A549 (cell line): ENCODE results near the gene CANT1. TPM values are rescaled to one million over a fixed set of nuclear protein-coding genes. Genes with fewer than 3 reads are reported as not detected.

Source experiments
- ATAC-seq, 2 experiments: fragments of 200-7000 bp in 1 of 2; fragments of >200 bp in 1 of 2; cut with Nextera tagmentation in 1 of 2; cut with Tn5 transposase in 1 of 2; 3 replicates each; pipeline versions ENCODE4 v1.8.0 to v1.9.1; 2018 to 2020; ENCODE audit warnings: mild to moderate bottlenecking in 1 of 2, moderate library complexity in 1 of 2
- CTCF ChIA-PET: fragments of 300-600 bp; sonication (Branson Sonifier 250); formaldehyde crosslinking; extraction: SDS; loops from one replicate; lab custom pipeline; 2021; ENCODE audit warnings: antibody characterized with exemption, inconsistent platforms; lab: Yijun Ruan, JAX
- POLR2A ChIA-PET: fragments of 350-600 bp; formaldehyde crosslinking; extraction: SDS; loops from one replicate; lab custom pipeline; 2021; ENCODE audit warnings: antibody characterized with exemption, inconsistent platforms; lab: Yijun Ruan, JAX
- DNase-seq, 2 experiments: peaks; one replicate each; pipeline versions ENCODE4 v3.0.0 to v3.0.0-alpha.2; 2011 to 2016; ENCODE audit warnings: low read depth in 1 of 2, low spot score in 1 of 2
- FAIRE-seq: peaks from 2 replicates; lab custom pipeline; 2011; peaks lifted over from hg19 to GRCh38; lab: Jason Lieb, UNC
- H3K27ac ChIP-seq, 2 experiments: fragments of >200 bp; sonication (Bioruptor Twin); formaldehyde crosslinking; 3 replicates each; pipeline ENCODE4 v1.5.1; 2016 to 2017
- H3K4me1 ChIP-seq: fragments of >200 bp; sonication (Bioruptor Twin); formaldehyde crosslinking; 3 replicates; pipeline ENCODE4 v1.6.1; 2016
- H3K4me2 ChIP-seq: fragments of >200 bp; sonication (Bioruptor Twin); formaldehyde crosslinking; 3 replicates; pipeline ENCODE4 v1.6.1; 2016
- H3K4me3 ChIP-seq: fragments of >200 bp; sonication (Bioruptor Twin); formaldehyde crosslinking; 3 replicates; pipeline ENCODE4 v1.5.1; 2016
- H3K9me3 ChIP-seq: fragments of >200 bp; sonication (Bioruptor Twin); formaldehyde crosslinking; 3 replicates; pipeline ENCODE4 v1.6.1; 2016
- ATOH8 ChIP-seq: fragments of 250-450 bp; sonication (Bioruptor Pico); IDR thresholded peaks from 2 replicates; pipeline ENCODE4 v1.5.0; 2020; ENCODE audit warnings: low read depth, mild to moderate bottlenecking, moderate library complexity
- CEBPB ChIP-seq, 2 experiments: fragments of >200 bp in 1 of 2; sonication (Bioruptor Twin) in 1 of 2; formaldehyde crosslinking in 1 of 2; IDR thresholded peaks; 2 replicates each; pipeline ENCODE4 v1.6.1; 2012 to 2016
- CHD2 ChIP-seq: fragments of 150-350 bp; IDR thresholded peaks from 2 replicates; pipeline ENCODE4 v1.6.1; 2014; ENCODE audit warnings: low read length; ENCODE audit not compliant: partially characterized antibody
- GATA3 ChIP-seq: IDR thresholded peaks from 2 replicates; pipeline ENCODE4 v1.6.1; 2012; ENCODE audit warnings: borderline replicate concordance
- MYC ChIP-seq: IDR thresholded peaks from 2 replicates; pipeline ENCODE4 v1.6.1; 2012; ENCODE audit warnings: mild to moderate bottlenecking, inconsistent platforms, low read length, improper control_type of control experiment, borderline replicate concordance
- POLR2A ChIP-seq: IDR thresholded peaks from 2 replicates; pipeline ENCODE4 v1.6.1; 2012; ENCODE audit warnings: mild to moderate bottlenecking, low read length
- RARB ChIP-seq: fragments of 250-450 bp; sonication (Bioruptor Pico); IDR thresholded peaks from 2 replicates; pipeline ENCODE4 v1.8.0; 2021; ENCODE audit warnings: mild to moderate bottlenecking, moderate library complexity
- RCOR1 ChIP-seq: fragments of 150-350 bp; IDR thresholded peaks from 2 replicates; pipeline ENCODE4 v1.6.1; 2014; ENCODE audit warnings: antibody characterized with exemption, low read length, low read depth
- REST ChIP-seq: fragments of 200-600 bp; sonication (generic); IDR thresholded peaks from 2 replicates; pipeline ENCODE4 v1.6.1; 2016; ENCODE audit warnings: antibody characterized with exemption, mild to moderate bottlenecking, moderate library complexity
- SREBF2 ChIP-seq: fragments of 450-650 bp; IDR thresholded peaks from 2 replicates; pipeline ENCODE4 v1.6.1; 2014; ENCODE audit warnings: mild to moderate bottlenecking, moderate library complexity
- TP53 ChIP-seq: fragments of 250-450 bp; sonication (Bioruptor Pico); IDR thresholded peaks from 2 replicates; pipeline ENCODE4 v1.5.0; 2021; ENCODE audit warnings: mild to moderate bottlenecking, moderate library complexity
- USF2 ChIP-seq: fragments of 450-650 bp; IDR thresholded peaks from 2 replicates; pipeline ENCODE4 v1.6.1; 2014; ENCODE audit warnings: antibody characterized with exemption
- ZC3H11A ChIP-seq: fragments of 450-650 bp; IDR thresholded peaks from 2 replicates; pipeline ENCODE4 v1.6.1; 2014; ENCODE audit warnings: antibody characterized with exemption, mild to moderate bottlenecking
- WGBS: methylation state at CpG from one replicate; pipeline ENCODE4 v1.1.6; 2017; ENCODE audit errors: missing lambda C conversion rate; 5-methylcytosine and 5-hydroxymethylcytosine counted together
- polyA plus RNA-seq, 4 experiments: library from polyadenylated mRNA; depleted of rRNA in 3 of 4; stranded (reverse); fragments of >200 nt; fragmentation: RNase III in 1 of 4; extraction: RNeasy Plus Mini Kit Qiagen cat#74134 plus additional on column Dnase treatment in 1 of 4; gene quantifications; 2 replicates in 3 of 4; 3 replicates in 1 of 4; pipeline ENCODE4 v1.2.3, GENCODE V29; 2011 to 2017
- TF ChIP-seq, protein P1 (sequence below): fragments of >200 bp; sonication (Bioruptor Twin); formaldehyde crosslinking; IDR thresholded peaks from 3 replicates; pipeline ENCODE4 v1.5.1; 2016
- TF ChIP-seq, protein P2 (sequence below): IDR thresholded peaks from 2 replicates; pipeline ENCODE4 v1.6.1; 2012

The CANT1 gene
- polyA plus RNA-seq, 2 of the 4 experiments (the other 2 are of a cell fraction), result 65.5 to 67.6 TPM

DNA sequence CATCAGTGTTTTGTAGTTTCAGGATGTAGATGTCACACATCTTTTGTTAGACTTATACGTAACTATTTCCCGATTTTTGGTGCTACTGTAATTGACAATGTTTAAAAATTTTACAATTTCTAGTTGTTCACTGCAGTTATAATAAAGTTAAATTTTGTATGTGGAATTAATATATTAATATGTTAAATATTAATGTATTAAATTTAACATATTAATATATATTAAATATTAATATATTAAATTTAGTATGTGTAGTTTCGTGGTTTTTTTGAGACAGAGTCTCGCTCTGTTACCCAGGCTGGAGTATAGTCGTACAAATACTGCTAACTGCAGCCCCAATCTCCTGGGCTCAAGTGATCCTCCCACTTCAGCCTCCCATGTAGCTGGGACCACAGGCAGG lies 24.2 kb downstream of the CANT1 start:
- ChIA-PET CTCF (interaction anchor here (0.5 to 10.2 kb wide), 6 partner anchors 13 to 124 kb away, joined by 3 to 99 read pairs (median 3); no protein-coding TSS in a partner anchor), POLR2A (no interaction called here)
- ATAC-seq, result no peak
- H3K4me3 ChIP-seq, result no peak overlapping the region
- TF ChIP-seq USF2 (no peak), TP53 (no peak), POLR2A (no peak), RARB (CRISPR knock-in tag) (no peak), SREBF2 (no peak), GATA3 (no peak), REST (no peak), CEBPB (IDR thresholded peaks at IDR 0.05) (no peak)
- no peak for FAIRE-seq
- H3K4me1 ChIP-seq, result peaks cover 13% of the 10 kb centered on the region
- no peak overlapping the region for H3K27ac ChIP-seq
- no peak for DNase-seq
- no peak overlapping the region for H3K4me2 ChIP-seq
- no peaks in the 10 kb centered on the region for H3K9me3 ChIP-seq
- 84% methylated on average over 5 of the region's 5 CpGs for WGBS

DNA sequence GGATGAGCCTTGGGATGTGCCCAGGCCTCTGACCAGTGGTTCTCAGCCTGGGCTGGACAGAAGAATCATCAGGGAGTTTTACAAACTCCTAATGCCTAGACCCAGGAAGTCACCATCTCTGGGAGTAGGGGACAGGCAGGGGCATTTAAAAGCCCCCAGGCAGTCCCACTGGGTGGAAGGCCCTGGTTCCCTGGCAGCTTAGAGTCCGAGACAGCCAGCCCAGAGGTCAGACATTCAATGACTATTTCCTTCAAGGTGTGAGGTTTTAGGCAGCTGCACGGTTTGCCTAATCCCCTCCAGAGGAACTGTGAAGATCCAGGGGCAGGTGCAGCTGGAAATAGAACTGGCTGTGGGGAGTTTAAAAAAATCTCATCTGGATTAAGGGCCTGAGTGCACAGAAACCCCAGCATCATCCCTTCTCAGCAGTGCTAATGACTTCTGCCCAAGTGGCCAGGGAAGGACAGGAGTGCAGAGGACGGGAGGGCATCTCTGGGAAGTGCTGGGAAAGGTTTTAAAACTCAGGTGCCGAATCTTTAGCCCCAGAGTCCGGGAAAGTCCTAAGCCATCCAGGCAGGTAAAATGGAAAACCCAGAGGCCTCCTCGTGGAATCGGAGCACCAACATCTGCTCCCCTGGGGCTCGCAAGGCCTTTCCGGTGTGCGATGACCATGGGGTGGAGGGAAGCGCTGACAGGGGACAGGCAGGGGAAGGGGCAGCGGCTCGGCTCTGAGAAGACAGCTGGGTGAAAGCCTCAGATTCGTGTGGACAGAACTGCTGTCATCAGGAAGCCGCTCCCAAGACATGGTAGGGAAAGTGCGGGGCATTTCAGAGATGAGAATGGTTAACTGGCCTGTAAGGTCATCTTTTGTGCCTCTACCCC lies 28.3 kb downstream of the CANT1 start:
- Histone ChIP-seq H3K4me2 (no peak overlapping the region), H3K4me1 (peaks cover 13% of the 10 kb centered on the region), H3K27ac (peak overlapping the region in 1 of 2 experiments; percentile 82; a peak in 2 of 6 replicates), H3K4me3 (no peak overlapping the region), H3K9me3 (no peaks in the 10 kb centered on the region)
- 84% methylated on average over 16 of the region's 16 CpGs for WGBS
- ATAC-seq (no peak), FAIRE-seq (no peak)
- TF ChIP-seq GATA3, result no peak
- TF ChIP-seq MYC, result no peak
- TF ChIP-seq RCOR1, result no peak
- TF ChIP-seq, protein P1, sequence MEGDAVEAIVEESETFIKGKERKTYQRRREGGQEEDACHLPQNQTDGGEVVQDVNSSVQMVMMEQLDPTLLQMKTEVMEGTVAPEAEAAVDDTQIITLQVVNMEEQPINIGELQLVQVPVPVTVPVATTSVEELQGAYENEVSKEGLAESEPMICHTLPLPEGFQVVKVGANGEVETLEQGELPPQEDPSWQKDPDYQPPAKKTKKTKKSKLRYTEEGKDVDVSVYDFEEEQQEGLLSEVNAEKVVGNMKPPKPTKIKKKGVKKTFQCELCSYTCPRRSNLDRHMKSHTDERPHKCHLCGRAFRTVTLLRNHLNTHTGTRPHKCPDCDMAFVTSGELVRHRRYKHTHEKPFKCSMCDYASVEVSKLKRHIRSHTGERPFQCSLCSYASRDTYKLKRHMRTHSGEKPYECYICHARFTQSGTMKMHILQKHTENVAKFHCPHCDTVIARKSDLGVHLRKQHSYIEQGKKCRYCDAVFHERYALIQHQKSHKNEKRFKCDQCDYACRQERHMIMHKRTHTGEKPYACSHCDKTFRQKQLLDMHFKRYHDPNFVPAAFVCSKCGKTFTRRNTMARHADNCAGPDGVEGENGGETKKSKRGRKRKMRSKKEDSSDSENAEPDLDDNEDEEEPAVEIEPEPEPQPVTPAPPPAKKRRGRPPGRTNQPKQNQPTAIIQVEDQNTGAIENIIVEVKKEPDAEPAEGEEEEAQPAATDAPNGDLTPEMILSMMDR, result no peak
- TF ChIP-seq ATOH8, result no peak
- TF ChIP-seq, protein P2, sequence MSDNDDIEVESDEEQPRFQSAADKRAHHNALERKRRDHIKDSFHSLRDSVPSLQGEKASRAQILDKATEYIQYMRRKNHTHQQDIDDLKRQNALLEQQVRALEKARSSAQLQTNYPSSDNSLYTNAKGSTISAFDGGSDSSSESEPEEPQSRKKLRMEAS, result no peak
- no peak for TF ChIP-seq ZC3H11A
- TF ChIP-seq CHD2, result no peak
- TF ChIP-seq, all 56 proteins: peak for 0
- DNase-seq, result no peak
- ChIA-PET POLR2A (no interaction called here), CTCF (interaction anchor here (0.6 to 10.2 kb wide), 6 partner anchors 9 to 804 kb away, joined by 3 to 99 read pairs (median 4); no protein-coding TSS in a partner anchor)
